K562 treated with DMSO at 1 percent for 48 hours (cell line): Measurements from ENCODE around the gene YIF1B. TPM values are rescaled to one million over a fixed set of nuclear protein-coding genes. Genes with fewer than 3 reads are reported as not detected.

Experiments
- total RNA-seq: library from RNA; unstranded; fragments of 300-600 nt; gene quantifications from 2 replicates; pipeline ENCODE4 v1.2.3, GENCODE V29; 2022; ENCODE audit warnings: low replicate concordance; ENCODE audit errors: extremely low read depth

Gene YIF1B, protein sequence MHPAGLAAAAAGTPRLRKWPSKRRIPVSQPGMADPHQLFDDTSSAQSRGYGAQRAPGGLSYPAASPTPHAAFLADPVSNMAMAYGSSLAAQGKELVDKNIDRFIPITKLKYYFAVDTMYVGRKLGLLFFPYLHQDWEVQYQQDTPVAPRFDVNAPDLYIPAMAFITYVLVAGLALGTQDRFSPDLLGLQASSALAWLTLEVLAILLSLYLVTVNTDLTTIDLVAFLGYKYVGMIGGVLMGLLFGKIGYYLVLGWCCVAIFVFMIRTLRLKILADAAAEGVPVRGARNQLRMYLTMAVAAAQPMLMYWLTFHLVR
- total RNA-seq = not detected in 2 replicates

DNA sequence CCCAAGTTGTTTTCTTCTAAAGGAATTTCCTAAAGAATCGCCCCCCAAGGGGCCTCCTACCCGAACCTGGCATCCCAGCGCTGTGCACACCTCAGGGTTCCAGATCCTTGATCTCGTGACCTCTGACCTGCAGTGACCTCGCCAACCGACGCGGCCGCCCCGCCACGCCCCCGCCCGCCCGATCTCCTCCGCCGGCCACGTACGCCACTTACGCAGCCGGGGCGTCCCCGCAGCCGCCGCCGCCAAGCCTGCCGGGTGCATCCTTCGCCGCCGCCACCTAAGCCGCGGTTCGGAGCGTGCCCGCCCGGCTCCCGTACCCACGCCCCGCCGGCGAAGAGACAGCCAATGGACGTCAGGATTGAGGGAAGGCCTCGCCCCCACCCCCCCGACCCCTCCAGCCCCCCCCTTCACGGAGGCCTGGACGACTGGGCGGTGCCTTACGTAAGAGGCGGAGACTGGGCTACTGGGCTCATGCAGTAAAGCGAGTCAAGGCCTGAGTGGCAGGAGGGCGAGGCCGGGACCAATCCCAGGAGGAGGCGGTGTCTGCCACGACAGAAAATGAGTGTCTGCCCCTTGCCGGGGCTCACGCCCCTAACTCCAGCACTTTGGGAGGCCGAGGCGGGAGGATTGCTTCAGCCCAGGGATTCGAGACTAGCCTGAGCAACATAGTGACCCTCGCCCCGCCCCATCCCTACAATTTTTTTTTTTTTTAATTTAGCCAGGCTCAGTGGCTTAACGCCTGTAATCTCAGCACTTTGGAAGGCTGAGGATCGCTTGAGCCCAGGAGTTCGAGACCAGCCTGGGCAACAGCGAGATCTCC, at the start of gene YIF1B:
YIF1B (minus strand) TSS at position 291 of the 820 bp plus-strand sequence; CDS start at position 261, 30 bp downstream.

DNA sequence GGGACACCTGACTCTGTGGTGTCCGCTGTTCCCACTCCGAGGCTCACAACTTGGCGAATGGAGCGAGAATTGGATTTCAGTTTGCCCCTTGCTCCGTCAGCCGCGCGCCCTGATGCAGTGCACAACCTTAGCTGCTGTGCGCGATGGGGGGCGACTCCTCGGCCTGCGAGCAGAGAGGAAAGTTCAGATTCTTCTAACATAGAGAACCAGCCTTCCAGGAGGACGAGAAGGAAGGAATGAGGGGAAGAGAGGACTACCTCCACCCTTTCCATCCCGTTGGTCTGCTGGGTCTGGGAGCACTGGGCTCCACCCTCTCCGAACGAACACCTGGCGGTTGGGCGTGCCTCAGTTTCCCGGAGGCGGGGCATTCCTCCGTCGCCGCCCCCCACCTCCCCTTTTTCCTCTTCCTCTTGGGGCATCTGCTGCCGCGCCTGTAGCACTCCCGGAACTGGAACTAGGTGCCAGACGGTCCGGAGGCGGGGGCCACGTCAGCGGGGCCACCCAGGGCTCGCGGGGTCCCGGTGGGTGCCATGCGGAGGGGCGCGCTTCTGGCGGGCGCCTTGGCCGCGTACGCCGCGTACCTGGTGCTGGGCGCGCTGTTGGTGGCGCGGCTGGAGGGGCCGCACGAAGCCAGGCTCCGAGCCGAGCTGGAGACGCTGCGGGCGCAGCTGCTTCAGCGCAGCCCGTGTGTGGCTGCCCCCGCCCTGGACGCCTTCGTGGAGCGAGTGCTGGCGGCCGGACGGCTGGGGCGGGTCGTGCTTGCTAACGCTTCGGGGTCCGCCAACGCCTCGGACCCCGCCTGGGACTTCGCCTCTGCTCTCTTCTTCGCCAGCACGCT, 3.9 kb upstream of the YIF1B start, which contains the start of gene KCNK6:
KCNK6 (plus strand) TSS at position 425 of the 838 bp plus-strand sequence; CDS start at position 531, 106 bp downstream.

DNA sequence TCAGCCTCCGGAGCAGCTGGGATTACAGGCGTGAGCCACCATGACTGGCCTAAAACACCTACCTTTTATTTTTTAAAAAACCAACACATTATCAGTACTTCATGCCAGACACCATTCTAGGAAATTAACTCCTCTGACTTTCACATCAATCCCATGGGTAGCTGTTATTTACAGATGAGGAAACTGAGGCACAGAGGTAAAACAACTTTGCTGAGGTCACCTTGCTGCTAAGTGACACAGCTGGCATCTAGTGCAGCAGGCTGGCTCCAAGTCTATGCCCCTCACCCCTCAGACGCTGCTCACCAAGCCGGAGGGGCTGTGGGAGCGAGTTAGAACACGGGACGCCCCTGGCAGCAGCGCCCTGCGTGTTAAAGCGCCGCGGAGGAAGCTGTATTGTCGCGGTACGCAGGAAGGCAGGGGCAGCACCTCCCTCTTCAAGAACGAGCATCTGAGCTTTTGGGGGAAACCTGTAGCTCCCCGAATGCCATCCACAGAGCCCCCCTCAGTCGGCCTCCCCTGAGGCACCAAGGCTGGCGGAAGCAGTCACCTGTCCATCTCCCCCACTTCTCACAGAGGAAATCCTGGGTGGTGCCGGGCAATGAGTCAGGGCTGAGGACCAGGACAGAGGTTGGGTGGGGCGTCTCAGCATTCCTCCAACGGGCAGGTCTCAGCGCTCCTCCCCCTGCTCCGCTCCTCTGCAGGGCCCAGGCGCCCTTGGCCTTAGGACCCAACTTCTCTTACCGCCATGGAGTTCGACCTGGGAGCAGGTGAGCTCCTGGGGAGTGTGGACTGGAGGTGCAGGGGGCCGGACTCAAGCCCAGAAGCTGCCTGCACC, 12.0 kb downstream of the YIF1B start, which contains the start of gene C19orf33:
C19orf33 (plus strand) TSS at position 735 of the 835 bp plus-strand sequence; CDS start at position 746, 11 bp downstream.

DNA sequence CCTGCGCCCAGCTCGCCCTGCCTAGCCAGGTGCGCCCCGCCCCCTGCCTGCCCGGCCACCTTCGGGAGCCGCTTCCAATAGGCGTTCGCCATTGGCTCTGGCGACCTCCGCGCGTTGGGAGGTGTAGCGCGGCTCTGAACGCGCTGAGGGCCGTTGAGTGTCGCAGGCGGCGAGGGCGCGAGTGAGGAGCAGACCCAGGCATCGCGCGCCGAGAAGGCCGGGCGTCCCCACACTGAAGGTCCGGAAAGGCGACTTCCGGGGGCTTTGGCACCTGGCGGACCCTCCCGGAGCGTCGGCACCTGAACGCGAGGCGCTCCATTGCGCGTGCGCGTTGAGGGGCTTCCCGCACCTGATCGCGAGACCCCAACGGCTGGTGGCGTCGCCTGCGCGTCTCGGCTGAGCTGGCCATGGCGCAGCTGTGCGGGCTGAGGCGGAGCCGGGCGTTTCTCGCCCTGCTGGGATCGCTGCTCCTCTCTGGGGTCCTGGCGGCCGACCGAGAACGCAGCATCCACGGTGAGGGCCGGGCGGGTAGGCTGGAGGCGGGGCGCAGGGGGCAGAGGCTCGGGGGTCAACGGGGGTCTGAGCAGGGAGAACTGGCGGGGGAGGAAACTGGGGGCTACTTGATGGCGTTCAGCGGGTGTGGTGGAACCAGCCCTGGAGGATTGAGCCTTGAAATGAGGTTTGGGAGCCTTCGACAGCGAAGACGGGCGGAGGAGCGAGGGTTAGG, 51.1 kb downstream of the YIF1B start, which contains the start of gene SPINT2:
SPINT2 (plus strand) TSS at position 88 of the 727 bp plus-strand sequence; CDS start at position 408, 320 bp downstream.

Other genes with a start within 250 kb of the YIF1B start
- gene DPF1, start 91.7 kb downstream of the YIF1B start, total RNA-seq = not detected in 2 replicates
- not detected in 2 replicates for gene PPP1R14A, start 59.6 kb downstream of the YIF1B start, total RNA-seq
- gene SPINT2, start 51.4 kb downstream of the YIF1B start, total RNA-seq = not detected in 2 replicates
- gene C19orf33, start 11.7 kb downstream of the YIF1B start, total RNA-seq = not detected in 2 replicates
- gene KCNK6, start 3.9 kb upstream of the YIF1B start, total RNA-seq = not detected in 2 replicates
- not detected in 2 replicates for gene CATSPERG, start 19.9 kb upstream of the YIF1B start, total RNA-seq
- gene PSMD8, start 58.6 kb upstream of the YIF1B start, total RNA-seq = not detected in 2 replicates
- not detected in 2 replicates for gene GGN, start 72.1 kb upstream of the YIF1B start, total RNA-seq
- not detected in 2 replicates for gene SPRED3, start 72.8 kb upstream of the YIF1B start, total RNA-seq
- gene FAM98C, start 87.1 kb upstream of the YIF1B start, total RNA-seq = not detected in 2 replicates
- gene RASGRP4, start 110.3 kb upstream of the YIF1B start, total RNA-seq = not detected in 2 replicates
- not detected in 2 replicates for gene RYR1, start 117.7 kb upstream of the YIF1B start, total RNA-seq